ENCODE results near the gene SNAI1.

GRCh38 chr20:49980140-49981008, 2.4 kb upstream of the SNAI1 start:
- TF ChIP-seq CTCF (IDR thresholded peaks at IDR 0.05), result no peak
- no peak for TF ChIP-seq POLR2AphosphoS5 (IDR thresholded peaks at IDR 0.05)
- no peak for TF ChIP-seq POLR2A (IDR thresholded peaks at IDR 0.05)
- no peak for TF ChIP-seq EP300 (IDR thresholded peaks at IDR 0.05)
